K562 (cell line): ENCODE data around the gene TMEM154. TPM values are rescaled to one million over a fixed set of nuclear protein-coding genes. Genes with fewer than 3 reads are reported as not detected.

Experiments
- ATAC-seq: fragments of 200-7000 bp; cut with Tn5 transposase; 3 replicates; pipeline ENCODE4 v1.9.1; 2020; ENCODE audit warnings: moderate library complexity
- BruUV-seq: library from RNA; stranded (reverse); fragments of 400-500 nt; replicated peaks from 2 replicates; lab custom pipeline; 2021; lab: Mats Ljungman, UMichigan
- CTCF ChIA-PET: fragments of 300-600 bp; formaldehyde crosslinking; extraction: SDS; loops from one replicate; lab custom pipeline; 2021; ENCODE audit warnings: low intra/inter-chr PET ratio; lab: Yijun Ruan, JAX
- POLR2A ChIA-PET: fragments of 300-600, 350-650 bp; sonication (Branson Sonifier 250); formaldehyde crosslinking; extraction: SDS; loops from one replicate; lab custom pipeline; 2021; ENCODE audit warnings: antibody characterized with exemption, inconsistent platforms; lab: Yijun Ruan, JAX
- DNase-seq, 4 experiments: peaks; one replicate each; pipeline versions ENCODE4 v3.0.0 to v3.0.0-alpha.2; 2011 to 2018; ENCODE audit warnings: low spot score in 3 of 4, mixed read lengths in 3 of 4; ENCODE audit errors: extremely low read depth in 1 of 4
- FAIRE-seq: peaks from 2 replicates; lab custom pipeline; 2011; peaks lifted over from hg19 to GRCh38; lab: Jason Lieb, UNC
- H2AFZ ChIP-seq: 2 replicates; pipeline ENCODE4 v1.6.0; 2011; ENCODE audit warnings: low read depth, low read length, control low read depth, inconsistent platforms
- H3K27ac ChIP-seq: fragments of 200-600 bp; 3 replicates; pipeline ENCODE4 v1.8.0; 2011; ENCODE audit warnings: low read depth, mild to moderate bottlenecking, control low read depth, inconsistent platforms, low read length, moderate library complexity, mixed read lengths; ENCODE audit errors: extremely low read depth
- H3K27me3 ChIP-seq, 2 experiments: fragments of 300-600 bp in 1 of 2; 2 replicates in 1 of 2; 3 replicates in 1 of 2; pipeline versions ENCODE4 v1.6.0 to v1.8.0; 2011; ENCODE audit warnings: inconsistent platforms in 2 of 2, low read length in 2 of 2, mild to moderate bottlenecking in 1 of 2, mixed read lengths in 1 of 2, moderate library complexity in 1 of 2; ENCODE audit not compliant: control insufficient read depth in 2 of 2, insufficient read depth in 2 of 2
- H3K36me3 ChIP-seq: fragments of 300-600 bp; 3 replicates; pipeline ENCODE4 v1.8.0; 2011; ENCODE audit warnings: mild to moderate bottlenecking, low read length, inconsistent platforms; ENCODE audit not compliant: control insufficient read depth, insufficient read depth
- H3K4me1 ChIP-seq, 2 experiments: fragments of 200-600 bp in 1 of 2; replicated peaks in 1 of 2; 2 replicates in 1 of 2; 3 replicates in 1 of 2; pipeline versions ENCODE4 v1.5.1 to v1.8.0; 2011; ENCODE audit warnings: inconsistent platforms in 2 of 2, low read length in 2 of 2, mild to moderate bottlenecking in 1 of 2, mixed read lengths in 1 of 2, moderate library complexity in 1 of 2; ENCODE audit not compliant: control insufficient read depth in 2 of 2, insufficient read depth in 2 of 2
- H3K4me2 ChIP-seq: 2 replicates; pipeline ENCODE4 v1.6.1; 2011; ENCODE audit warnings: low read length, control low read depth, inconsistent platforms, mixed read lengths; ENCODE audit not compliant: insufficient read depth
- H3K4me3 ChIP-seq: fragments of 200-600 bp; sonication (generic), shearing (Covaris generic); 2 replicates; pipeline ENCODE4 v1.5.1; 2016; ENCODE audit warnings: control low read depth, inconsistent platforms
- H3K79me2 ChIP-seq: fragments of 200-600 bp; 3 replicates; pipeline ENCODE4 v1.8.0; 2011; ENCODE audit warnings: low read length, inconsistent platforms; ENCODE audit not compliant: control insufficient read depth, insufficient read depth
- H3K9ac ChIP-seq, 2 experiments: 2 replicates each; pipeline versions ENCODE4 v1.6.0 to v1.6.1; 2011; ENCODE audit warnings: low read depth in 2 of 2, low read length in 2 of 2, control low read depth in 1 of 2, inconsistent platforms in 1 of 2, mild to moderate bottlenecking in 1 of 2, mixed read lengths in 1 of 2; ENCODE audit not compliant: insufficient read depth in 1 of 2
- H3K9me1 ChIP-seq: one replicate; pipeline ENCODE4 v1.6.0; 2011; ENCODE audit warnings: inconsistent platforms, mild to moderate bottlenecking, low read length, moderate library complexity; ENCODE audit not compliant: control insufficient read depth, insufficient read depth
- H3K9me3 ChIP-seq: replicated peaks from 2 replicates; pipeline ENCODE4 v1.5.1; 2011; ENCODE audit warnings: low read depth, low read length, inconsistent platforms; ENCODE audit not compliant: control insufficient read depth, insufficient read depth
- H4K20me1 ChIP-seq: replicated peaks from 2 replicates; pipeline ENCODE4 v1.6.1; 2011; ENCODE audit warnings: low read length, inconsistent platforms, mixed read lengths; ENCODE audit not compliant: control insufficient read depth, insufficient read depth
- EP300 ChIP-seq: IDR thresholded peaks from 2 replicates; pipeline ENCODE4 v1.6.1; 2012; ENCODE audit warnings: low read length, improper control_type of control experiment
- HMBOX1 ChIP-seq: sonication (generic); IDR thresholded peaks from 2 replicates; pipeline ENCODE4 v1.6.1; 2016
- ZFP1 ChIP-seq: fragments of 450-650 bp; formaldehyde crosslinking; IDR thresholded peaks from 2 replicates; pipeline ENCODE4 v1.4.0; 2020; ENCODE audit warnings: mild to moderate bottlenecking, mixed read lengths
- WGBS: fragments of 100-300 bp; shearing (Covaris generic); methylation state at CpG from one replicate; pipeline ENCODE4 v1.1.6; 2016; ENCODE audit warnings: low coverage, mixed read lengths; ENCODE audit not compliant: insufficient coverage; ENCODE audit errors: missing lambda C conversion rate; 5-methylcytosine and 5-hydroxymethylcytosine counted together
- in situ Hi-C: fragments of 300-500 bp; cut with MboI; formaldehyde crosslinking; loops from 4 replicates; pipeline ENCODE4 v1.15.0; 2018; ENCODE audit warnings: inconsistent platforms, mixed read lengths
- intact Hi-C: fragments of 100-400 bp; cut with micrococcal nuclease; formaldehyde crosslinking; loops from 2 replicates; pipeline ENCODE4 v1.14.2; 2022
- polyA plus RNA-seq, 8 experiments: library from polyadenylated mRNA; depleted of rRNA in 4 of 8; stranded (reverse) in 5 of 8; unstranded in 3 of 8; fragments of >200 nt; fragmentation: Nextera tagmentation in 2 of 8; fragmentation: Illumina TruSeq in 1 of 8; extraction: Ambion mirVana in 2 of 8; extraction: Trizol in 1 of 8; gene quantifications; 2 replicates each; pipeline versions ENCODE4 v1.2.1 to v1.2.3, GENCODE V29; 2011 to 2014; ENCODE audit warnings: inconsistent platforms in 1 of 8, missing spikeins in 1 of 8
- total RNA-seq, 7 experiments: library from RNA; depleted of rRNA in 6 of 7; stranded (reverse); fragments of >200 nt in 6 of 7; fragmentation: Illumina TruSeq in 2 of 7; extraction: Trizol in 2 of 7; gene quantifications; 2 replicates each; pipeline versions ENCODE4 v1.2.1 to v1.2.3, GENCODE V29; 2011 to 2021; ENCODE audit warnings: low replicate concordance in 1 of 7
- TF ChIP-seq, protein P1 (sequence below): fragments of 250-450 bp; sonication (Bioruptor Pico); IDR thresholded peaks from 2 replicates; pipeline ENCODE4 v1.8.0; 2022; ENCODE audit warnings: inconsistent platforms

TMEM154 gene
- total and polyA plus RNA-seq, 9 of the 15 experiments (the other 6 are each of a cell fraction or from before 2014, with no cell fraction given), result 0.13 to 1.8 (median 0.58) TPM

DNA sequence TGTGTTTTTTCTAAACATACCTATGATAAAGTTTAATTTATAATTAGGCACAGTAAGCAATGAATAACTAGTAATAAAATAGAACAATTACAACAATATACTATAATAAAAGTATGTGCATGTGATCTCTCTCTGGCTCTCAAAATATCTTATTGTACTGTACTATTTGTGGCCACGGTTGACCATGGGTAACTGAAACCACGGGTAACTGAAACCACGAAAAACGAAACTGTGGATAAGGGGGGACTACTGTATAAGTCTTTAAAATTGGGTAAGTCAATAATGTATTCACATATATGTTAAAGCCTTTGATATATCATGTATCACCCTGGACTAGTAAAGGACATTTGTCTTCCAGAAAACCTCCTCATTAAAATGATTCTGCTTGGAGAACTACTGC is 20.0 kb downstream of the TMEM154 start:
- POLR2A ChIA-PET, result no interaction called here

DNA sequence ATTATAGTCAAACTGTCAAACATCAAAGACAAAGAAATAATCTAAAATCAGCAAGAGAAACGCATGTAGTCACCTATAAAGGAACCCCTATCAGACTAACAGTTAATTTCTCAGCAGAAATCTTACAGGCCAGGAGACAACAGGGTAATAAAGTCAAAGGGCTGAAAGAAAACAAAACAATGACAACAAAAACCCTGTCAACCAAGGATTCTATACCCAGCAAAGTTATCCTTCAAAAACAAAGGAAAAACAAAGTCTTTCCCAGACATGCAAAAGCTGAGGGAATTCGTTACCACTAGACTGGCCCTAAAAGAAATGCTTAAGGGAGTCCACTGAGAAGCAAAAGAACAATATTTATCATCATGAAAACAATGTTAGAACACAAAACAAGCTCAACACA is 22.1 kb downstream of the TMEM154 start:
- DNase-seq, result no peak
- Histone ChIP-seq H3K4me2 (no peak overlapping the region), H3K4me3 (no peak overlapping the region), H3K9ac (no peak overlapping the region), H3K9me3 (no peaks in the 10 kb centered on the region), H3K79me2 (no peaks in the 10 kb centered on the region), H3K9me1 (no peaks in the 10 kb centered on the region), H3K36me3 (no peaks in the 10 kb centered on the region), H4K20me1 (no peaks in the 10 kb centered on the region), H2AFZ (no peak overlapping the region), H3K27me3 (peaks cover 0 to 3% of the 10 kb centered on the region in 2 experiments; a peak in 2 of 5 replicates), H3K4me1 (peaks cover 0 to 7% of the 10 kb centered on the region in 2 experiments; a peak in 2 of 5 replicates), H3K27ac (no peak overlapping the region)
- ATAC-seq, result no peak
- TF ChIP-seq, protein P1, sequence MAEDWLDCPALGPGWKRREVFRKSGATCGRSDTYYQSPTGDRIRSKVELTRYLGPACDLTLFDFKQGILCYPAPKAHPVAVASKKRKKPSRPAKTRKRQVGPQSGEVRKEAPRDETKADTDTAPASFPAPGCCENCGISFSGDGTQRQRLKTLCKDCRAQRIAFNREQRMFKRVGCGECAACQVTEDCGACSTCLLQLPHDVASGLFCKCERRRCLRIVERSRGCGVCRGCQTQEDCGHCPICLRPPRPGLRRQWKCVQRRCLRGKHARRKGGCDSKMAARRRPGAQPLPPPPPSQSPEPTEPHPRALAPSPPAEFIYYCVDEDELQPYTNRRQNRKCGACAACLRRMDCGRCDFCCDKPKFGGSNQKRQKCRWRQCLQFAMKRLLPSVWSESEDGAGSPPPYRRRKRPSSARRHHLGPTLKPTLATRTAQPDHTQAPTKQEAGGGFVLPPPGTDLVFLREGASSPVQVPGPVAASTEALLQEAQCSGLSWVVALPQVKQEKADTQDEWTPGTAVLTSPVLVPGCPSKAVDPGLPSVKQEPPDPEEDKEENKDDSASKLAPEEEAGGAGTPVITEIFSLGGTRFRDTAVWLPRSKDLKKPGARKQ (CRISPR knock-in tag), result no peak
- TF ChIP-seq ZFP1 (CRISPR knock-in tag), result peak; percentile 86
- intact Hi-C loops, result no loop called here
- FAIRE-seq, result no peak
- POLR2A ChIA-PET, result interaction anchor here (0.6 kb wide), 1 partner anchor 125 kb away, joined by 3 read pairs; no protein-coding TSS in a partner anchor
- in situ Hi-C loops, result no loop called here
- no TSS peak for BruUV-seq
- CTCF ChIA-PET, result no interaction called here
- 14% methylated on average over 2 of the region's 2 CpGs for WGBS

More for the DNA sequence above, 20.0 kb downstream of the TMEM154 start:
- no peak for DNase-seq
- CTCF ChIA-PET, result no interaction called here
- no peak for TF ChIP-seq EP300
- TF ChIP-seq HMBOX1, result 0 out of 2 replicates have a peak, but pooled peaks have one; percentile 12
- H3K36me3 ChIP-seq, result no peaks in the 10 kb centered on the region
- no peak overlapping the region for H3K9ac ChIP-seq
- no peak overlapping the region for H3K4me3 ChIP-seq
- FAIRE-seq, result no peak
- ATAC-seq, result no peak
- H3K27me3 ChIP-seq, result peaks cover 0 to 3% of the 10 kb centered on the region in 2 experiments; a peak in 2 of 5 replicates
- intact Hi-C loops (no loop called here), in situ Hi-C loops (no loop called here)
- H4K20me1 ChIP-seq, result no peaks in the 10 kb centered on the region
- WGBS, result 11% methylated on average over 4 of the region's 4 CpGs
- H2AFZ ChIP-seq, result no peak overlapping the region
- H3K4me1 ChIP-seq, result peaks cover 0 to 19% of the 10 kb centered on the region in 2 experiments; a peak in 3 of 5 replicates
- H3K27ac ChIP-seq, result no peak overlapping the region
- H3K9me1 ChIP-seq, result no peaks in the 10 kb centered on the region
- H3K9me3 ChIP-seq, result no peaks in the 10 kb centered on the region
- H3K4me2 ChIP-seq, result no peak overlapping the region
- no peaks in the 10 kb centered on the region for H3K79me2 ChIP-seq
- no TSS peak for BruUV-seq
